Neural cell (in vitro differentiated cells): ENCODE results near the gene CD226.

ENCODE experiments used
- CTCF ChIP-seq: fragments of 450-650 bp; IDR thresholded peaks from 2 replicates; pipeline ENCODE4 v1.5.1; 2014; ENCODE audit warnings: antibody characterized with exemption, mild to moderate bottlenecking, moderate library complexity; ENCODE audit not compliant: poor library complexity, severe bottlenecking
- EP300 ChIP-seq: fragments of 450-650 bp; conservative IDR thresholded peaks from 2 replicates; pipeline ENCODE4 v1.6.1; 2014; ENCODE audit warnings: antibody characterized with exemption, mild to moderate bottlenecking, moderate library complexity; ENCODE audit not compliant: poor library complexity, severe bottlenecking
- EZH2 ChIP-seq: fragments of 200-600, 300-800 bp; shearing (Covaris generic), sonication (generic); IDR thresholded peaks from 2 replicates; pipeline ENCODE4 v1.6.1; 2014; ENCODE audit warnings: antibody characterized with exemption, low read length, borderline replicate concordance, mild to moderate bottlenecking; ENCODE audit not compliant: insufficient read depth, poor library complexity, severe bottlenecking
- MXI1 ChIP-seq: fragments of 450-650 bp; conservative IDR thresholded peaks from 2 replicates; pipeline ENCODE4 v1.6.1; 2014; ENCODE audit warnings: antibody characterized with exemption, mild to moderate bottlenecking; ENCODE audit not compliant: poor library complexity, severe bottlenecking
- POLR2AphosphoS5 ChIP-seq: IDR thresholded peaks from 2 replicates; pipeline ENCODE4 v1.6.1; 2012
- RAD21 ChIP-seq: fragments of 450-650 bp; conservative IDR thresholded peaks from 2 replicates; pipeline ENCODE4 v1.6.1; 2014; ENCODE audit warnings: antibody characterized with exemption, mild to moderate bottlenecking, moderate library complexity
- REST ChIP-seq: IDR thresholded peaks from 2 replicates; pipeline ENCODE4 v1.6.1; 2012; ENCODE audit warnings: borderline replicate concordance

GRCh38 chr18:69968039-69968438 is 20.4 kb upstream of the CD226 start:
- no peak for TF ChIP-seq EZH2
- TF ChIP-seq POLR2AphosphoS5 = no peak
- no peak for TF ChIP-seq CTCF
- TF ChIP-seq RAD21 = no peak
- TF ChIP-seq REST = no peak
- no peak for TF ChIP-seq EP300
- TF ChIP-seq MXI1 = no peak
